Measurements from ENCODE around the gene SPATA46. TPM values are rescaled to one million over a fixed set of nuclear protein-coding genes. Genes with fewer than 3 reads are reported as not detected.

The SPATA46 gene
- total RNA-seq, 4 donors from 2014 or later, result not detected

GRCh38 chr1:162405800-162406199 is 29.1 kb upstream of the SPATA46 start:
- Histone ChIP-seq H3K27me3 (no peaks in the 10 kb centered on the region), H3K4me1 (no peaks in the 10 kb centered on the region), H3K4me3 (no peak overlapping the region), H3K27ac (no peak overlapping the region), H3K36me3 (no peaks in the 10 kb centered on the region), H3K9me3 (no peaks in the 10 kb centered on the region)
- no peak for TF ChIP-seq CTCF (IDR thresholded peaks at IDR 0.05)
- TF ChIP-seq POLR2A (IDR thresholded peaks at IDR 0.05), result no peak
- no peak for DNase-seq

GRCh38 chr1:162404550-162405160 is 28.0 kb upstream of the SPATA46 start:
- H3K9me3 ChIP-seq, result no peaks in the 10 kb centered on the region
- no peaks in the 10 kb centered on the region for H3K4me1 ChIP-seq
- H3K27ac ChIP-seq, result no peak overlapping the region
- DNase-seq, result no peak
- no peak overlapping the region for H3K4me3 ChIP-seq
- H3K36me3 ChIP-seq, result no peaks in the 10 kb centered on the region
- TF ChIP-seq CTCF (IDR thresholded peaks at IDR 0.05), result no peak
- TF ChIP-seq POLR2A (IDR thresholded peaks at IDR 0.05), result no peak
- H3K27me3 ChIP-seq, result no peaks in the 10 kb centered on the region

GRCh38 chr1:162400790-162401355 is 24.2 kb upstream of the SPATA46 start:
- DNase-seq, result no peak
- Histone ChIP-seq H3K27me3 (no peaks in the 10 kb centered on the region), H3K36me3 (no peaks in the 10 kb centered on the region), H3K27ac (no peak overlapping the region), H3K4me3 (no peak overlapping the region), H3K4me1 (no peaks in the 10 kb centered on the region), H3K9me3 (no peaks in the 10 kb centered on the region)
- TF ChIP-seq POLR2A (IDR thresholded peaks at IDR 0.05), result no peak
- TF ChIP-seq CTCF (IDR thresholded peaks at IDR 0.05), result no peak

- Histone ChIP-seq H3K4me1 (no peaks in the 10 kb centered on the region), H3K27me3 (no peaks in the 10 kb centered on the region), H3K27ac (no peak overlapping the region), H3K9me3 (no peaks in the 10 kb centered on the region), H3K36me3 (no peaks in the 10 kb centered on the region), H3K4me3 (no peak overlapping the region)
- no peak for TF ChIP-seq POLR2A (IDR thresholded peaks at IDR 0.05)
- DNase-seq, result no peak
Measured at GRCh38 chr1:162398999-162399580, 22.4 kb upstream of the SPATA46 start.

- Histone ChIP-seq H3K4me1 (no peaks in the 10 kb centered on the region), H3K9me3 (no peaks in the 10 kb centered on the region), H3K4me3 (no peak overlapping the region), H3K27me3 (no peaks in the 10 kb centered on the region), H3K27ac (no peak overlapping the region), H3K36me3 (no peaks in the 10 kb centered on the region)
- TF ChIP-seq POLR2A (IDR thresholded peaks at IDR 0.05) (no peak), CTCF (IDR thresholded peaks at IDR 0.05) (no peak)
- no peak for DNase-seq
Measured at GRCh38 chr1:162397943-162398560, 21.4 kb upstream of the SPATA46 start.

- TF ChIP-seq CTCF (IDR thresholded peaks at IDR 0.05) (no peak), POLR2A (IDR thresholded peaks at IDR 0.05) (no peak)
- no peak overlapping the region for H3K27ac ChIP-seq
- no peaks in the 10 kb centered on the region for H3K27me3 ChIP-seq
- H3K9me3 ChIP-seq, result no peaks in the 10 kb centered on the region
- H3K4me3 ChIP-seq, result no peak overlapping the region
- H3K4me1 ChIP-seq, result no peaks in the 10 kb centered on the region
- no peaks in the 10 kb centered on the region for H3K36me3 ChIP-seq
- no peak for DNase-seq
Measured at GRCh38 chr1:162397039-162397448, 20.4 kb upstream of the SPATA46 start.
